Measurements from ENCODE around the gene YES1. TPM values are rescaled to one million over a fixed set of nuclear protein-coding genes. Genes with fewer than 3 reads are reported as not detected.

YES1 gene
- total and polyA plus RNA-seq, 12 donors, result 11.5 to 84.1 (median 42.5) TPM

- no peak for TF ChIP-seq CTCF (IDR thresholded peaks at IDR 0.05)
- no peak for TF ChIP-seq POLR2A (IDR thresholded peaks at IDR 0.05)
- Histone ChIP-seq H3K9me3 (replicated peaks in 1 of 3) (no peaks in the 10 kb centered on the region), H3K27me3 (no peaks in the 10 kb centered on the region), H3K4me3 (no peak overlapping the region), H3K4me1 (replicated peaks in 1 of 2) (peaks cover 9 to 10% of the 10 kb centered on the region in 2 donors), H3K36me3 (replicated peaks in 1 of 2) (peaks cover 0 to 18% of the 10 kb centered on the region in 2 donors), H3K27ac (no peak overlapping the region)
- peak in 1 of 7 donors; percentile 10 for DNase-seq
- 77 to 89% (median 81%) methylated on average over 8 of the region's 8 CpGs for WGBS, 4 donors
- intact Hi-C loops (cut with DNase I), result no loop called here
These were observed 118.4 kb downstream of the YES1 start for GRCh38 chr18:693466-694187.

DNA sequence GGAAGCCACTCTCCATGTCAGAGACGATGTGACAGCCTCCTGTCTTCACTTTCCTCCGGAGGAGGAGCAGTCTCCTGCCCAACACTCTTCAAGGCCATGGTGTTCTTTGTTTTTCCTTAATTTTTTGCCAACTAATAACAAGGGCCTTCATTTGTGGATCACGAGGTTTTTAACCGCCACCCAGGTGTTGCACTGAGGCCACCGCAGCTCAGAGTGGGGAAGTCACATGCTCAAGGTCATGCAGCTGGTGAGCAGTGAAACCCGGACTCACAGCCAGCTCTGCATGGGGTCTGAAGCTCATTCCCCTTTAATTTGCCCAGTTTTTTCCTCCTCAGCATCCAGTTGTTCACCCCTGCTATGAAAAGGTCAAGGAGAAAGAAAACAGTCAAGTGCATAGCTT lies 119.2 kb downstream of the YES1 start:
- H3K27ac ChIP-seq, result no peak overlapping the region
- H3K9me3 ChIP-seq (replicated peaks in 1 of 3), result no peaks in the 10 kb centered on the region
- H3K27me3 ChIP-seq, result no peaks in the 10 kb centered on the region
- peak in 6 of 7 donors; percentile 44 to 70 (median 58) for DNase-seq
- WGBS, 4 donors, result 42 to 60% (median 48%) methylated on average over 6 of the region's 6 CpGs
- H3K4me3 ChIP-seq, result no peak overlapping the region
- peaks cover 0 to 18% of the 10 kb centered on the region in 2 donors for H3K36me3 ChIP-seq (replicated peaks in 1 of 2)
- intact Hi-C loops (cut with DNase I), result no loop called here
- no peak for TF ChIP-seq CTCF (IDR thresholded peaks at IDR 0.05)
- TF ChIP-seq POLR2A (IDR thresholded peaks at IDR 0.05), result no peak
- H3K4me1 ChIP-seq (replicated peaks in 1 of 2), result peaks cover 9 to 10% of the 10 kb centered on the region in 2 donors

DNA sequence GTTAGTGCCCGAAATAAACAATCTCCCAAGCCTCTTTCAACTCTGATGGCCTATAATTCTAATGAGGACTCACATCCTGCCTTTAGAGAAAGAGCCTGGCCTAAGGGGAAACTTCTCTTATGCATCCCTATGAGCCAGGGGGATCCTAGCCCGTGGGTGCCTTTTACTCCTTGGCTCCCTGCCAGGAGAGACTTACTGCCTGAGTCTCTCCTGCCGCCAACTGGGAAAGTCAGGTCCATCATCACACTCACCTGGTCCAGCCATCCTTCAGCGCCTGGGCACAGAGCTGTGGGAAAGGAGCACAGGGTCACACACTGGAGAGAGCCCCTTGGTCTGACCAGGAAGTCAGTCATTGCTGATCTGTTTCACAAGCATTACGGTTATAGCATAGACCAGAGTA lies 123.7 kb downstream of the YES1 start:
- WGBS, 4 donors, result 84 to 93% (median 85%) methylated on average over 5 of the region's 5 CpGs
- no peaks in the 10 kb centered on the region for H3K9me3 ChIP-seq (replicated peaks in 1 of 3)
- no peaks in the 10 kb centered on the region for H3K27me3 ChIP-seq
- H3K4me1 ChIP-seq (replicated peaks in 1 of 2), result peaks cover 7% of the 10 kb centered on the region in 2 donors
- intact Hi-C loops (cut with DNase I), result no loop called here
- H3K4me3 ChIP-seq, result no peak overlapping the region
- H3K27ac ChIP-seq, result no peak overlapping the region
- TF ChIP-seq POLR2A (IDR thresholded peaks at IDR 0.05) (no peak), CTCF (IDR thresholded peaks at IDR 0.05) (no peak)
- peaks cover 0 to 14% of the 10 kb centered on the region in 2 donors for H3K36me3 ChIP-seq (replicated peaks in 1 of 2)
- DNase-seq, result peak in 2 of 7 donors; percentile 10 to 53

GRCh38 chr18:686339-687111 lies 125.5 kb downstream of the YES1 start:
- H3K27ac ChIP-seq, result no peak overlapping the region
- H3K4me1 ChIP-seq (replicated peaks in 1 of 2), result no peaks in the 10 kb centered on the region
- H3K36me3 ChIP-seq (replicated peaks in 1 of 2), result peaks cover 0 to 17% of the 10 kb centered on the region in 2 donors
- peak in 2 of 7 donors; percentile 8 to 42 for DNase-seq
- 87 to 89% (median 88%) methylated on average over 9 to 11 of the region's 11 CpGs for WGBS, 4 donors
- H3K9me3 ChIP-seq (replicated peaks in 1 of 3), result no peaks in the 10 kb centered on the region
- TF ChIP-seq CTCF (IDR thresholded peaks at IDR 0.05) (no peak), POLR2A (IDR thresholded peaks at IDR 0.05) (no peak)
- no peaks in the 10 kb centered on the region for H3K27me3 ChIP-seq
- intact Hi-C loops (cut with DNase I), result no loop called here
- H3K4me3 ChIP-seq, result no peak overlapping the region
